SK-N-SH (cell line): ENCODE results near the gene CLIC4. TPM values are rescaled to one million over a fixed set of nuclear protein-coding genes. Genes with fewer than 3 reads are reported as not detected.

Experiments used
- CTCF ChIA-PET: fragments of 300-600, 350-600 bp; formaldehyde crosslinking; extraction: SDS; loops from one replicate; lab custom pipeline; 2021; lab: Yijun Ruan, JAX
- POLR2A ChIA-PET: fragments of 350-600 bp; sonication (Branson Sonifier 250); formaldehyde crosslinking; extraction: SDS; loops from one replicate; lab custom pipeline; 2020; ENCODE audit warnings: antibody characterized with exemption, inconsistent platforms; lab: Yijun Ruan, JAX
- DNase-seq: peaks from one replicate; pipeline ENCODE4 v3.0.0; 2012
- H2AFZ ChIP-seq: fragments of 200-600 bp; sonication (generic); 2 replicates; pipeline ENCODE4 v1.8.1; 2016; ENCODE audit warnings: antibody characterized with exemption, mild to moderate bottlenecking, low read depth
- H3F3A ChIP-seq: fragments of 200-600 bp; sonication (generic); replicated peaks from 2 replicates; pipeline ENCODE3; 2016; ENCODE audit warnings: antibody characterized with exemption, mild to moderate bottlenecking; ENCODE audit not compliant: insufficient read depth
- H3K27ac ChIP-seq, 2 experiments: fragments of 200-500 bp in 1 of 2; fragments of 200-600 bp in 1 of 2; sonication (Bioruptor generic) in 1 of 2; sonication (generic), shearing (Covaris generic) in 1 of 2; 2 replicates each; pipeline versions ENCODE4 v1.5.1 to v1.6.1; 2014 to 2016; ENCODE audit warnings: low read depth in 2 of 2, inconsistent platforms in 1 of 2, low read length in 1 of 2, mild to moderate bottlenecking in 1 of 2, mixed read lengths in 1 of 2
- H3K27me3 ChIP-seq: fragments of 200-600 bp; sonication (generic), shearing (Covaris generic); 2 replicates; pipeline ENCODE4 v1.6.1; 2016; ENCODE audit warnings: mixed run types; ENCODE audit not compliant: insufficient read depth
- H3K36me3 ChIP-seq, 2 experiments: fragments of 200-500 bp in 1 of 2; fragments of 200-600 bp in 1 of 2; sonication (Bioruptor generic) in 1 of 2; sonication (generic) in 1 of 2; replicated peaks in 1 of 2; 2 replicates each; pipeline versions ENCODE3 to v1.5.1; 2014 to 2016; ENCODE audit warnings: low read length in 1 of 2, mild to moderate bottlenecking in 1 of 2; ENCODE audit not compliant: insufficient read depth in 2 of 2, control insufficient read depth in 1 of 2
- H3K4me1 ChIP-seq, 2 experiments: fragments of 200-500 bp in 1 of 2; fragments of 200-600 bp in 1 of 2; sonication (Bioruptor generic) in 1 of 2; sonication (generic), shearing (Covaris generic) in 1 of 2; 2 replicates each; pipeline versions ENCODE4 v1.5.1 to v1.6.1; 2014 to 2016; ENCODE audit warnings: low read depth in 1 of 2, low read length in 1 of 2, mixed run types in 1 of 2; ENCODE audit not compliant: insufficient read depth in 2 of 2, control insufficient read depth in 1 of 2
- H3K4me2 ChIP-seq: fragments of 200-600 bp; sonication (generic), shearing (Covaris generic); 2 replicates; pipeline ENCODE4 v1.6.1; 2017; ENCODE audit warnings: mixed run types
- H3K4me3 ChIP-seq, 2 experiments: fragments of 200-500 bp in 1 of 2; fragments of 200-600 bp in 1 of 2; sonication (Bioruptor generic) in 1 of 2; sonication (generic), shearing (Covaris generic) in 1 of 2; 2 replicates each; pipeline versions ENCODE4 v1.5.1 to v1.8.1; 2014 to 2016; ENCODE audit warnings: low read depth in 2 of 2, inconsistent platforms in 1 of 2, low read length in 1 of 2, mild to moderate bottlenecking in 1 of 2, mixed read lengths in 1 of 2, moderate library complexity in 1 of 2
- H3K79me2 ChIP-seq: fragments of 200-600 bp; sonication (generic); 2 replicates; pipeline ENCODE4 v1.8.1; 2017; ENCODE audit warnings: mild to moderate bottlenecking; ENCODE audit not compliant: insufficient read depth
- H3K9ac ChIP-seq: fragments of 200-600 bp; sonication (generic); 2 replicates; pipeline ENCODE4 v1.6.1; 2017; ENCODE audit warnings: mixed run types
- H3K9me2 ChIP-seq: fragments of 200-600 bp; sonication (generic); 2 replicates; pipeline ENCODE4 v1.6.1; 2017; ENCODE audit warnings: mixed run types
- H3K9me3 ChIP-seq: fragments of 200-600 bp; sonication (generic); 2 replicates; pipeline ENCODE4 v1.6.1; 2017; ENCODE audit warnings: mixed run types, mild to moderate bottlenecking, moderate library complexity
- H4K20me1 ChIP-seq: fragments of 200-600 bp; sonication (generic); 2 replicates; pipeline ENCODE4 v1.6.1; 2017; ENCODE audit warnings: mild to moderate bottlenecking, mixed run types; ENCODE audit not compliant: insufficient read depth
- EP300 ChIP-seq, 2 experiments: IDR thresholded peaks; 2 replicates each; pipeline versions ENCODE4 v1.4.0 to v1.6.1; 2012; ENCODE audit warnings: borderline replicate concordance in 1 of 2, low read depth in 1 of 2, low read length in 1 of 2
- EZH2phosphoT487 ChIP-seq: fragments of 200-600 bp; sonication (generic); IDR thresholded peaks from 2 replicates; pipeline ENCODE4 v1.6.1; 2017; ENCODE audit warnings: low read depth, mixed run types, mild to moderate bottlenecking, antibody characterized with exemption, moderate library complexity, borderline replicate concordance
- GABPA ChIP-seq: IDR thresholded peaks from 2 replicates; pipeline ENCODE4 v1.4.0; 2012; ENCODE audit warnings: low read depth, mild to moderate bottlenecking
- GATA2 ChIP-seq: sonication (generic); formaldehyde crosslinking; IDR thresholded peaks from 2 replicates; pipeline ENCODE4 v1.5.0; 2020; ENCODE audit warnings: mild to moderate bottlenecking, missing genetic modification reagents
- IRF3 ChIP-seq: fragments of 150-350 bp; IDR thresholded peaks from 2 replicates; pipeline ENCODE4 v1.6.1; 2016; ENCODE audit warnings: mild to moderate bottlenecking, low read depth, low read length
- MAX ChIP-seq: IDR thresholded peaks from 2 replicates; pipeline ENCODE4 v1.4.0; 2012; ENCODE audit warnings: low read depth
- MXI1 ChIP-seq: IDR thresholded peaks from 2 replicates; pipeline ENCODE4 v1.6.1; 2012; ENCODE audit warnings: mild to moderate bottlenecking, low read depth, low read length, improper control_type of control experiment
- NRF1 ChIP-seq: IDR thresholded peaks from 2 replicates; pipeline ENCODE4 v1.6.1; 2012; ENCODE audit warnings: low read depth, mild to moderate bottlenecking, low read length
- RAD21 ChIP-seq: IDR thresholded peaks from 2 replicates; pipeline ENCODE4 v1.6.1; 2012; ENCODE audit warnings: mild to moderate bottlenecking, low read length
- RCOR1 ChIP-seq: fragments of 150-350 bp; IDR thresholded peaks from 2 replicates; pipeline ENCODE4 v1.6.1; 2017; ENCODE audit warnings: antibody characterized with exemption, low read length
- RFX5 ChIP-seq: IDR thresholded peaks from 2 replicates; pipeline ENCODE4 v1.6.1; 2012; ENCODE audit warnings: mild to moderate bottlenecking, improper control_type of control experiment, low read length
- RXRA ChIP-seq: IDR thresholded peaks from 2 replicates; pipeline ENCODE4 v1.4.0; 2012; ENCODE audit warnings: low read depth, mild to moderate bottlenecking, borderline replicate concordance
- SIN3A ChIP-seq: IDR thresholded peaks from 2 replicates; pipeline ENCODE4 v1.6.1; 2012; ENCODE audit warnings: low read depth, mild to moderate bottlenecking, low read length, moderate library complexity, borderline replicate concordance
- USF1 ChIP-seq: IDR thresholded peaks from 2 replicates; pipeline ENCODE4 v1.4.0; 2012; ENCODE audit warnings: low read depth, borderline replicate concordance
- YY1 ChIP-seq: IDR thresholded peaks from 2 replicates; pipeline ENCODE4 v1.4.0; 2012; ENCODE audit warnings: low read depth, mild to moderate bottlenecking
- ZBTB33 ChIP-seq: IDR thresholded peaks from 2 replicates; pipeline ENCODE4 v1.4.0; 2012; ENCODE audit warnings: low read depth, borderline replicate concordance
- WGBS: methylation state at CpG from one replicate; pipeline ENCODE4 v1.1.6; 2017; ENCODE audit warnings: low lambda C conversion rate; 5-methylcytosine and 5-hydroxymethylcytosine counted together
- polyA plus RNA-seq, 3 experiments: library from polyadenylated mRNA; depleted of rRNA; stranded (reverse); fragments of >200 nt; gene quantifications; 2 replicates each; pipeline ENCODE4 v1.2.3, GENCODE V29; 2012

CLIC4 gene
- polyA plus RNA-seq, 1 of the 3 experiments (the other 2 are of a cell fraction): 66.4 TPM

GRCh38 chr1:24775348-24775747, 30.1 kb downstream of the CLIC4 start (continued):
- TF ChIP-seq ZBTB33 (no peak), MXI1 (no peak), EP300 (IDR thresholded peaks at IDR 0.05; ENCODE audit: borderline replicate concordance in 1 of 2, low read depth in 1 of 2, low read length in 1 of 2) (no peak), GABPA (no peak), RCOR1 (no peak)

- no peak for DNase-seq
- Histone ChIP-seq H3K4me2 (no peak overlapping the region), H3K4me3 (no peak overlapping the region), H4K20me1 (peaks cover 59% of the 10 kb centered on the region), H3K9me3 (no peaks in the 10 kb centered on the region), H3K4me1 (peaks cover 3 to 49% of the 10 kb centered on the region in 2 experiments), H3K27me3 (no peaks in the 10 kb centered on the region), H3K36me3 (peaks cover 0 to 24% of the 10 kb centered on the region in 2 experiments), H3K9ac (no peak overlapping the region), H3F3A (peaks cover 23% of the 10 kb centered on the region), H2AFZ (no peak overlapping the region), H3K79me2 (peaks cover 100% of the 10 kb centered on the region), H3K27ac (no peak overlapping the region), H3K9me2 (no peaks in the 10 kb centered on the region)
- 85% methylated on average over 3 of the region's 3 CpGs for whole genome bisulfite sequencing
- ChIA-PET POLR2A (interaction anchor here (0.6 kb wide), 1 partner anchor 129 kb away, joined by 3 read pairs; no protein-coding TSS in a partner anchor), CTCF (interaction anchor here (1.0 to 1.8 kb wide), 3 partner anchors 13 to 55 kb away, joined by 4 to 5 read pairs (median 4); partner anchors contain the start of gene CLIC4)
- TF ChIP-seq YY1 (no peak), NRF1 (no peak), SIN3A (no peak), IRF3 (no peak), RXRA (no peak), RFX5 (no peak), MXI1 (no peak), USF1 (no peak), MAX (no peak), GATA2 (CRISPR knock-in tag) (no peak), EZH2phosphoT487 (no peak), RAD21 (no peak)
Measured at GRCh38 chr1:24775916-24776315, 30.7 kb downstream of the CLIC4 start.
